ENCODE measurements around the gene PLCL1. TPM values are rescaled to one million over a fixed set of nuclear protein-coding genes. Genes with fewer than 3 reads are reported as not detected.

PLCL1 gene
- total and polyA plus RNA-seq, 10 of the 15 experiments (the other 5 are each of a cell fraction or from before 2014, with no cell fraction given): 0.03 to 1.5 (median 0.22) TPM

- in situ Hi-C loops (cut with MboI): no loop called here
- RAD21 ChIA-PET (ENCODE audit: unreplicated experiment): no interaction called here
- Histone ChIP-seq H3K4me1 (ENCODE audit: control insufficient read depth, insufficient read depth, low read length) (peaks cover 3% of the 10 kb centered on the region; the same call in 1 of the 2 replicates), H3K27me3 (replicated peaks in 1 of 2; ENCODE audit: control insufficient read depth in 2 of 2, insufficient read depth in 2 of 2, low read length in 1 of 2) (no peaks in the 10 kb centered on the region), H3K4me2 (ENCODE audit: control insufficient read depth, insufficient read depth) (no peak overlapping the region), H3K9ac (ENCODE audit: control insufficient read depth, insufficient read depth, low read length) (no peak overlapping the region), H3K27ac (ENCODE audit: control insufficient read depth, insufficient read depth) (no peak overlapping the region), H3K9me3 (replicated peaks; ENCODE audit: control insufficient read depth, insufficient read depth, low read length) (no peaks in the 10 kb centered on the region), H2AFZ (ENCODE audit: control insufficient read depth, low read depth, low read length) (no peak overlapping the region), H3K79me2 (ENCODE audit: control insufficient read depth, insufficient read depth, low read length) (no peaks in the 10 kb centered on the region), H3K36me3 (ENCODE audit: control insufficient read depth in 2 of 2, insufficient read depth in 2 of 2, low read length in 1 of 2) (no peaks in the 10 kb centered on the region), H3K4me3 (no peak overlapping the region), H4K20me1 (ENCODE audit: control insufficient read depth, insufficient read depth) (no peaks in the 10 kb centered on the region)
- POLR2A ChIA-PET: interaction anchor here (0.6 kb wide), 1 partner anchor 93 kb away, joined by 3 read pairs; no protein-coding TSS in a partner anchor
- WGBS (ENCODE audit: insufficient coverage, insufficient replicate concordance, low lambda C conversion rate, missing lambda C conversion rate): 30% methylated on average over 3 of the region's 3 CpGs
- no TSS peak for BruUV-seq (replicated peaks)
- intact Hi-C loops (cut with micrococcal nuclease; ENCODE audit: unreplicated experiment): no loop called here
- DNase-seq (ENCODE audit: low read depth, low spot score): no peak
- SMC1A ChIA-PET (ENCODE audit: uncharacterized antibody, unreplicated experiment): interaction anchor here (0.7 to 1.3 kb wide), 5 partner anchors 12 to 152 kb away, joined by 3 to 8 read pairs (median 4); no protein-coding TSS in a partner anchor
- ATAC-seq: no peak
- FAIRE-seq: no peak
- CTCF ChIA-PET: interaction anchor here (0.9 to 1.3 kb wide), 2 partner anchors 10 to 242 kb away, joined by 4 to 6 read pairs; no protein-coding TSS in a partner anchor
- TF ChIP-seq RCOR1 (conservative IDR thresholded peaks at IDR 0.05; ENCODE audit: low read depth, low read length) (no peak), ATF2 (IDR thresholded peaks at IDR 0.05; ENCODE audit: low read length) (no peak), ATF3 (IDR thresholded peaks at IDR 0.05; ENCODE audit: borderline replicate concordance, extremely low read depth, low read depth, low read length) (no peak), BHLHE40 (IDR thresholded peaks at IDR 0.05; ENCODE audit: borderline replicate concordance in 1 of 2, low read depth in 2 of 2, low read length in 1 of 2) (no peak), GABPA (IDR thresholded peaks at IDR 0.05; ENCODE audit: low read depth) (no peak), FOXM1 (IDR thresholded peaks at IDR 0.05; ENCODE audit: low read depth, low read length) (no peak), SRF (IDR thresholded peaks at IDR 0.05; ENCODE audit: low read depth in 2 of 2, low read length in 2 of 2) (no peak), TCF3 (IDR thresholded peaks at IDR 0.05; ENCODE audit: borderline replicate concordance, insufficient read depth, low read depth, low read length) (no peak), E2F4 (IDR thresholded peaks at IDR 0.05; ENCODE audit: low read depth, low read length) (no peak), USF2 (IDR thresholded peaks at IDR 0.05; ENCODE audit: borderline replicate concordance, low read depth, low read length) (no peak), IKZF2 (IDR thresholded peaks at IDR 0.05) (no peak), CBX3 (IDR thresholded peaks at IDR 0.05; ENCODE audit: borderline replicate concordance, low read depth) (no peak)
- TF ChIP-seq, protein P1, sequence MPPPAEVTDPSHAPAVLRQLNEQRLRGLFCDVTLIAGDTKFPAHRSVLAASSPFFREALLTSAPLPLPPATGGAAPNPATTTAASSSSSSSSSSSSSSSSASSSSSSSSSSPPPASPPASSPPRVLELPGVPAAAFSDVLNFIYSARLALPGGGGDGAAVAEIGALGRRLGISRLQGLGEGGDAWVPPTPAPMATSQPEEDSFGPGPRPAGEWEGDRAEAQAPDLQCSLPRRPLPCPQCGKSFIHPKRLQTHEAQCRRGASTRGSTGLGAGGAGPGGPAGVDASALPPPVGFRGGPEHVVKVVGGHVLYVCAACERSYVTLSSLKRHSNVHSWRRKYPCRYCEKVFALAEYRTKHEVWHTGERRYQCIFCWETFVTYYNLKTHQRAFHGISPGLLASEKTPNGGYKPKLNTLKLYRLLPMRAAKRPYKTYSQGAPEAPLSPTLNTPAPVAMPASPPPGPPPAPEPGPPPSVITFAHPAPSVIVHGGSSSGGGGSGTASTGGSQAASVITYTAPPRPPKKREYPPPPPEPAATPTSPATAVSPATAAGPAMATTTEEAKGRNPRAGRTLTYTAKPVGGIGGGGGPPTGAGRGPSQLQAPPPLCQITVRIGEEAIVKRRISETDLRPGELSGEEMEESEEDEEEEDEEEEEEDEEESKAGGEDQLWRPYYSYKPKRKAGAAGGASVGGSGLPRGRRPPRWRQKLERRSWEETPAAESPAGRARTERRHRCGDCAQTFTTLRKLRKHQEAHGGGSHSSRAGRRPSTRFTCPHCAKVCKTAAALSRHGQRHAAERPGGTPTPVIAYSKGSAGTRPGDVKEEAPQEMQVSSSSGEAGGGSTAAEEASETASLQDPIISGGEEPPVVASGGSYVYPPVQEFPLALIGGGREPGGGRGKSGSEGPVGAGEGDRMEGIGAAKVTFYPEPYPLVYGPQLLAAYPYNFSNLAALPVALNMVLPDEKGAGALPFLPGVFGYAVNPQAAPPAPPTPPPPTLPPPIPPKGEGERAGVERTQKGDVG (CRISPR knock-in tag; IDR thresholded peaks at IDR 0.05): no peak
- TF ChIP-seq, protein P2, sequence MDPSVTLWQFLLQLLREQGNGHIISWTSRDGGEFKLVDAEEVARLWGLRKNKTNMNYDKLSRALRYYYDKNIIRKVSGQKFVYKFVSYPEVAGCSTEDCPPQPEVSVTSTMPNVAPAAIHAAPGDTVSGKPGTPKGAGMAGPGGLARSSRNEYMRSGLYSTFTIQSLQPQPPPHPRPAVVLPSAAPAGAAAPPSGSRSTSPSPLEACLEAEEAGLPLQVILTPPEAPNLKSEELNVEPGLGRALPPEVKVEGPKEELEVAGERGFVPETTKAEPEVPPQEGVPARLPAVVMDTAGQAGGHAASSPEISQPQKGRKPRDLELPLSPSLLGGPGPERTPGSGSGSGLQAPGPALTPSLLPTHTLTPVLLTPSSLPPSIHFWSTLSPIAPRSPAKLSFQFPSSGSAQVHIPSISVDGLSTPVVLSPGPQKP (IDR thresholded peaks at IDR 0.05; ENCODE audit: low read depth, low read length): no peak
Observed at GRCh38 chr2:197884252-197884651, 79.9 kb downstream of the PLCL1 start.
